ENCODE data around the gene PPM1K. TPM values are rescaled to one million over a fixed set of nuclear protein-coding genes. Genes with fewer than 3 reads are reported as not detected.

Gene PPM1K
- polyA plus RNA-seq, 1 donor (not counting 4 experiments of a cell fraction or from before 2014, with no cell fraction given), result 9.8 TPM

- Histone ChIP-seq H3K4me2 (ENCODE audit: control insufficient read depth, extremely low read depth, insufficient read depth, low read depth, low read length) (no peak overlapping the region), H3K27ac (ENCODE audit: control insufficient read depth, insufficient read depth, low read length) (no peak overlapping the region), H2AFZ (ENCODE audit: control insufficient read depth, low read length) (no peak overlapping the region), H3K9me1 (ENCODE audit: control insufficient read depth, extremely low read depth, insufficient read depth, low read length) (no peaks in the 10 kb centered on the region), H3K4me1 (ENCODE audit: control insufficient read depth, extremely low read depth, insufficient read depth, low read length) (no peaks in the 10 kb centered on the region), H3K36me3 (ENCODE audit: control insufficient read depth in 2 of 2, extremely low read depth in 1 of 2, insufficient read depth in 2 of 2, low read length in 2 of 2) (no peaks in the 10 kb centered on the region), H3K4me3 (ENCODE audit: control insufficient read depth in 2 of 3, extremely low read depth in 1 of 3, insufficient read depth in 2 of 3, low read depth in 1 of 3, low read length in 3 of 3) (no peak overlapping the region), H3K27me3 (ENCODE audit: control insufficient read depth, extremely low read depth, insufficient read depth, low read length) (no peaks in the 10 kb centered on the region), H3K9me3 (ENCODE audit: control insufficient read depth, low read depth, low read length) (no peaks in the 10 kb centered on the region), H4K20me1 (ENCODE audit: control insufficient read depth, extremely low read depth, insufficient read depth, low read length) (no peaks in the 10 kb centered on the region), H3K9ac (ENCODE audit: control insufficient read depth, extremely low read depth, insufficient read depth, low read length) (no peak overlapping the region), H3K79me2 (ENCODE audit: control insufficient read depth, insufficient read depth, low read length) (no peaks in the 10 kb centered on the region)
- FAIRE-seq (no peak), DNase-seq (ENCODE audit: low read depth, low spot score) (no peak)
- TF ChIP-seq EZH2 (IDR thresholded peaks at IDR 0.05; ENCODE audit: low read length) (no peak), CTCF (optimal IDR thresholded peaks at IDR 0.05 in 1 of 3, IDR thresholded peaks at IDR 0.05 in 1 of 3, conservative IDR thresholded peaks at IDR 0.05 in 1 of 3; ENCODE audit: extremely low read depth in 1 of 3, insufficient read depth in 2 of 3, low read length in 3 of 3) (no peak)
- dilution Hi-C loops (cut with MboI; ENCODE audit: extremely low pct_ligation_motif_present, low sequenced_read_pairs), result loop anchor here (25.0 kb wide), 1 partner anchor 350 kb away; no protein-coding TSS in a partner anchor
These were observed 72.2 kb downstream of the PPM1K start for GRCh38 chr4:88212253-88212561.

- dilution Hi-C loops (cut with MboI; ENCODE audit: extremely low pct_ligation_motif_present, low sequenced_read_pairs), result loop anchor here (25.0 kb wide), 1 partner anchor 349 kb away; no protein-coding TSS in a partner anchor
- Histone ChIP-seq H3K27ac (ENCODE audit: control insufficient read depth, insufficient read depth, low read length) (no peak overlapping the region), H3K9me3 (ENCODE audit: control insufficient read depth, low read depth, low read length) (no peaks in the 10 kb centered on the region), H3K27me3 (ENCODE audit: control insufficient read depth, extremely low read depth, insufficient read depth, low read length) (no peaks in the 10 kb centered on the region), H3K36me3 (ENCODE audit: control insufficient read depth in 2 of 2, extremely low read depth in 1 of 2, insufficient read depth in 2 of 2, low read length in 2 of 2) (no peaks in the 10 kb centered on the region), H3K4me2 (ENCODE audit: control insufficient read depth, extremely low read depth, insufficient read depth, low read depth, low read length) (no peak overlapping the region), H3K4me3 (ENCODE audit: control insufficient read depth in 2 of 3, extremely low read depth in 1 of 3, insufficient read depth in 2 of 3, low read depth in 1 of 3, low read length in 3 of 3) (no peak overlapping the region), H2AFZ (ENCODE audit: control insufficient read depth, low read length) (no peak overlapping the region), H3K79me2 (ENCODE audit: control insufficient read depth, insufficient read depth, low read length) (no peaks in the 10 kb centered on the region), H4K20me1 (ENCODE audit: control insufficient read depth, extremely low read depth, insufficient read depth, low read length) (no peaks in the 10 kb centered on the region), H3K4me1 (ENCODE audit: control insufficient read depth, extremely low read depth, insufficient read depth, low read length) (no peaks in the 10 kb centered on the region), H3K9ac (ENCODE audit: control insufficient read depth, extremely low read depth, insufficient read depth, low read length) (no peak overlapping the region), H3K9me1 (ENCODE audit: control insufficient read depth, extremely low read depth, insufficient read depth, low read length) (no peaks in the 10 kb centered on the region)
- no peak for TF ChIP-seq EZH2 (IDR thresholded peaks at IDR 0.05; ENCODE audit: low read length)
- TF ChIP-seq CTCF (optimal IDR thresholded peaks at IDR 0.05 in 1 of 3, IDR thresholded peaks at IDR 0.05 in 1 of 3, conservative IDR thresholded peaks at IDR 0.05 in 1 of 3; ENCODE audit: extremely low read depth in 1 of 3, insufficient read depth in 2 of 3, low read length in 3 of 3), result peak in 2 of 3 experiments; percentile 41 to 51
- FAIRE-seq, result no peak
- DNase-seq (ENCODE audit: low read depth, low spot score), result no peak
These were observed 72.7 kb downstream of the PPM1K start for GRCh38 chr4:88211473-88212252.

All from keratinocyte (primary cell).